Keratinocyte (primary cell): ENCODE data around the gene SCAPER. TPM values are rescaled to one million over a fixed set of nuclear protein-coding genes. Genes with fewer than 3 reads are reported as not detected.

Experiments used
- DNase-seq: peaks from one replicate; pipeline ENCODE4 v3.0.0-alpha.2; 2011; ENCODE audit warnings: low read depth, missing footprints, low spot score
- FAIRE-seq: peaks from 2 replicates; lab custom pipeline; 2011; peaks lifted over from hg19 to GRCh38; lab: Jason Lieb, UNC
- H2AFZ ChIP-seq: 2 replicates; pipeline ENCODE4 v1.6.0; 2012; ENCODE audit warnings: low read length, control low read depth, inconsistent platforms; ENCODE audit not compliant: control insufficient read depth
- H3K27ac ChIP-seq: 2 replicates; pipeline ENCODE4 v1.5.1; 2011; ENCODE audit warnings: low read length; ENCODE audit not compliant: control insufficient read depth, insufficient read depth
- H3K27me3 ChIP-seq: 3 replicates; pipeline ENCODE4 v1.6.0; 2011; ENCODE audit warnings: low read length; ENCODE audit not compliant: control insufficient read depth, insufficient read depth; ENCODE audit errors: extremely low read depth
- H3K36me3 ChIP-seq, 2 experiments: 2 replicates in 1 of 2; 3 replicates in 1 of 2; pipeline ENCODE4 v1.5.1; 2011; ENCODE audit warnings: low read length in 2 of 2, mild to moderate bottlenecking in 1 of 2; ENCODE audit not compliant: control insufficient read depth in 2 of 2, insufficient read depth in 2 of 2; ENCODE audit errors: extremely low read depth in 1 of 2
- H3K4me1 ChIP-seq: 3 replicates; pipeline ENCODE4 v1.5.1; 2011; ENCODE audit warnings: low read length; ENCODE audit not compliant: control insufficient read depth, insufficient read depth; ENCODE audit errors: extremely low read depth
- H3K4me2 ChIP-seq: 3 replicates; pipeline ENCODE4 v1.6.0; 2011; ENCODE audit warnings: low read depth, low read length; ENCODE audit not compliant: control insufficient read depth, insufficient read depth; ENCODE audit errors: extremely low read depth
- H3K4me3 ChIP-seq, 3 experiments: fragments of 200-600 bp in 1 of 3; sonication (generic) in 1 of 3; 2 replicates in 2 of 3; 3 replicates in 1 of 3; pipeline ENCODE4 v1.5.1; 2011 to 2016; ENCODE audit warnings: low read length in 3 of 3, mild to moderate bottlenecking in 3 of 3, control low read depth in 2 of 3, inconsistent platforms in 1 of 3, low read depth in 1 of 3, mixed read lengths in 1 of 3, mixed run types in 1 of 3, moderate library complexity in 1 of 3; ENCODE audit not compliant: control insufficient read depth in 2 of 3, insufficient read depth in 2 of 3; ENCODE audit errors: extremely low read depth in 1 of 3
- H3K79me2 ChIP-seq: 2 replicates; pipeline ENCODE4 v1.6.0; 2012; ENCODE audit warnings: low read length; ENCODE audit not compliant: control insufficient read depth, insufficient read depth
- H3K9ac ChIP-seq: 3 replicates; pipeline ENCODE4 v1.6.0; 2011; ENCODE audit warnings: low read length; ENCODE audit not compliant: control insufficient read depth, insufficient read depth; ENCODE audit errors: extremely low read depth
- H3K9me1 ChIP-seq: 3 replicates; pipeline ENCODE4 v1.6.0; 2011; ENCODE audit warnings: low read length; ENCODE audit not compliant: control insufficient read depth, insufficient read depth; ENCODE audit errors: extremely low read depth
- H3K9me3 ChIP-seq: 2 replicates; pipeline ENCODE4 v1.5.1; 2012; ENCODE audit warnings: low read depth, low read length; ENCODE audit not compliant: control insufficient read depth
- H4K20me1 ChIP-seq: 3 replicates; pipeline ENCODE4 v1.6.0; 2011; ENCODE audit warnings: low read length; ENCODE audit not compliant: control insufficient read depth, insufficient read depth; ENCODE audit errors: extremely low read depth
- EZH2 ChIP-seq: IDR thresholded peaks from one replicate; pipeline ENCODE4 v1.6.1; 2012; ENCODE audit warnings: inconsistent platforms, mild to moderate bottlenecking, low read length, moderate library complexity
- dilution Hi-C: fragments of 300-500 bp; cut with MboI; formaldehyde crosslinking; loops from one replicate; pipeline ENCODE4 v1.7.0; 2020; ENCODE audit warnings: low sequenced_read_pairs; ENCODE audit not compliant: extremely low pct_ligation_motif_present
- polyA plus RNA-seq, 5 experiments: library from polyadenylated mRNA; depleted of rRNA in 3 of 5; stranded (reverse) in 3 of 5; stranded (forward) in 1 of 5; unstranded in 1 of 5; fragments of >200 nt; gene quantifications; 1 replicate in 1 of 5; 2 replicates in 3 of 5; 3 replicates in 1 of 5; pipeline versions ENCODE4 v1.2.1 to v1.2.3, GENCODE V29; 2011 to 2012; ENCODE audit warnings: missing spikeins in 2 of 5, low read depth in 1 of 5, low replicate concordance in 1 of 5
- TF ChIP-seq, protein P1 (sequence below), 3 experiments: IDR thresholded peaks in 1 of 3; conservative IDR thresholded peaks in 1 of 3; optimal IDR thresholded peaks in 1 of 3; 2 replicates in 2 of 3; 3 replicates in 1 of 3; pipeline versions ENCODE3 to v1.5.1; 2011; ENCODE audit warnings: low read length in 3 of 3, mild to moderate bottlenecking in 3 of 3, moderate library complexity in 2 of 3, control low read depth in 1 of 3, inconsistent platforms in 1 of 3; ENCODE audit not compliant: insufficient read depth in 2 of 3; ENCODE audit errors: extremely low read depth in 1 of 3

SCAPER gene
- polyA plus RNA-seq, 1 donor (not counting 4 experiments of a cell fraction or from before 2014, with no cell fraction given) = 5.2 TPM

DNA sequence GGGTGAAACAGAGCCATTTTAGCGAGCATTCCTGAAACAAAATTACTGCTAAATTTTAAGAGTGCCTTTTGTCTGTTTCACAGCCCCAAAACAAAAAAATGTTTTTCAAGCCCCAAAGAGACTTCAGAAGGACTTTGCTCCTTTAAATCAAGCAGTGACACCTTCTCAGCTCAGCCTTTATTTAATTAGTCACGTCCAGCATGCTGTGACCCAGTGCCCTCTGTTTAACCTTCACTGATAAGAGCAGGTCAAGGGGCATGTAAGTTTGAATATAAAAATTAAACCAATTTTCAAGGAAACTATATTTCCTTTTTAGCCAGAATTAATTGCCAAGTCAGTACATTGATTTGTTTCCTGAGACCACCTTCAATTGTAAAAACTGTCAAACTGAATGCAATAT is 527.9 kb downstream of the SCAPER start:
- H3K4me2 ChIP-seq = no peak overlapping the region
- no peak for FAIRE-seq
- TF ChIP-seq EZH2 = no peak
- TF ChIP-seq, protein P1, sequence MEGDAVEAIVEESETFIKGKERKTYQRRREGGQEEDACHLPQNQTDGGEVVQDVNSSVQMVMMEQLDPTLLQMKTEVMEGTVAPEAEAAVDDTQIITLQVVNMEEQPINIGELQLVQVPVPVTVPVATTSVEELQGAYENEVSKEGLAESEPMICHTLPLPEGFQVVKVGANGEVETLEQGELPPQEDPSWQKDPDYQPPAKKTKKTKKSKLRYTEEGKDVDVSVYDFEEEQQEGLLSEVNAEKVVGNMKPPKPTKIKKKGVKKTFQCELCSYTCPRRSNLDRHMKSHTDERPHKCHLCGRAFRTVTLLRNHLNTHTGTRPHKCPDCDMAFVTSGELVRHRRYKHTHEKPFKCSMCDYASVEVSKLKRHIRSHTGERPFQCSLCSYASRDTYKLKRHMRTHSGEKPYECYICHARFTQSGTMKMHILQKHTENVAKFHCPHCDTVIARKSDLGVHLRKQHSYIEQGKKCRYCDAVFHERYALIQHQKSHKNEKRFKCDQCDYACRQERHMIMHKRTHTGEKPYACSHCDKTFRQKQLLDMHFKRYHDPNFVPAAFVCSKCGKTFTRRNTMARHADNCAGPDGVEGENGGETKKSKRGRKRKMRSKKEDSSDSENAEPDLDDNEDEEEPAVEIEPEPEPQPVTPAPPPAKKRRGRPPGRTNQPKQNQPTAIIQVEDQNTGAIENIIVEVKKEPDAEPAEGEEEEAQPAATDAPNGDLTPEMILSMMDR (optimal IDR thresholded peaks at IDR 0.05 in 1 of 3, IDR thresholded peaks at IDR 0.05 in 1 of 3, conservative IDR thresholded peaks at IDR 0.05 in 1 of 3; ENCODE audit: extremely low read depth in 1 of 3, insufficient read depth in 2 of 3, low read length in 3 of 3) = no peak
- H3K9ac ChIP-seq = no peak overlapping the region
- H3K4me3 ChIP-seq = no peak overlapping the region
- H3K36me3 ChIP-seq = no peaks in the 10 kb centered on the region
- no peaks in the 10 kb centered on the region for H3K4me1 ChIP-seq
- H4K20me1 ChIP-seq = no peaks in the 10 kb centered on the region
- H3K27ac ChIP-seq = no peak overlapping the region
- dilution Hi-C loops = no loop called here
- H3K9me1 ChIP-seq = no peaks in the 10 kb centered on the region
- H2AFZ ChIP-seq = no peak overlapping the region
- H3K79me2 ChIP-seq = no peaks in the 10 kb centered on the region
- H3K9me3 ChIP-seq = no peaks in the 10 kb centered on the region
- DNase-seq = no peak
- H3K27me3 ChIP-seq = no peaks in the 10 kb centered on the region

DNA sequence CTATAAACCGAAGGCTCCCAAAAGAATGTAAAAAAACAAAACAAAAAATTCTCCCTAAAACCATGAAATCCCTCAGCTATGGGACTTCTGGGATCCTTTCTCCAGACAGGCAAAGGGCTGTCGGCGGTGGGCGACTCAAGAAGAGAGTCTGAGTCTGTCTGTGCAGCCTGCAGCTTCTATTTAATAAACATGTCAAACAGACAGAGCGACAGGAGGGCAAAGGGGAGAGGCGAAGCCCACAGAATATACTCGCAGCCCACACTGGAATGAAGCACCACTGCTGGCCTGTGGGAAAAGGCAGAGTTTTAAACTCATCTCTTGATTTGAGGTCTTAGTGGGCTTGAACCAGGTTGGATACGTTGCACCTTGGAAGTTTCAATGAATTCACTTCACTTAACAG is 528.3 kb downstream of the SCAPER start:
- dilution Hi-C loops = no loop called here
- Histone ChIP-seq H3K9me3 (no peaks in the 10 kb centered on the region), H3K27ac (no peak overlapping the region), H3K79me2 (no peaks in the 10 kb centered on the region), H3K27me3 (no peaks in the 10 kb centered on the region), H3K9ac (no peak overlapping the region), H3K36me3 (no peaks in the 10 kb centered on the region), H2AFZ (no peak overlapping the region), H3K4me2 (no peak overlapping the region), H3K9me1 (no peaks in the 10 kb centered on the region), H3K4me1 (no peaks in the 10 kb centered on the region), H4K20me1 (no peaks in the 10 kb centered on the region), H3K4me3 (no peak overlapping the region)
- no peak for DNase-seq
- TF ChIP-seq EZH2 = no peak
- TF ChIP-seq, protein P1 (optimal IDR thresholded peaks at IDR 0.05 in 1 of 3, IDR thresholded peaks at IDR 0.05 in 1 of 3, conservative IDR thresholded peaks at IDR 0.05 in 1 of 3; ENCODE audit: extremely low read depth in 1 of 3, insufficient read depth in 2 of 3, low read length in 3 of 3) = no peak
- no peak for FAIRE-seq
